Hippocampal formation (tissue), 2 donors: ENCODE measurements around the gene FRY.

Experiments used
- DNase-seq, 2 donors: peaks; one replicate each; lab custom pipeline; 2025; lab: John Stamatoyannopoulos, UW

Gene FRY

DNA sequence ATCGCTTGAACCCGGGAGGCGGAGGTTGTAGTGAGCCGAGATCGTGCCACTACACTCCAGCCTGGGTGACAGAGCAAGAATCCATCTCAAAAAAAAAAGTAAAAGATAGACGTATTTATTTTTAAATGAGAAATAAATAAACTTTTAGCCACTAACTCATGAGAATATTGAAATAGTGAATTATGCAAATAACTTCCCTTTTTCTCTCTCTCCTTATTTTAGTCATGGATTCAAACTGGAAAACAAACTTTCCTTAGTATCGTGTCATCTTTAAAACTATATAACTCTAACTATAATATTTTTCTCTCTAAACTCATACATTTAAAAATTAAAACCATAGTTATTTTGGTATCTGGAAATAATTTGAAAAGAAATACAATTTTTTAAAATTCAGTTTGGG, 96.1 kb downstream of the FRY start:
- DNase-seq: no peak

DNA sequence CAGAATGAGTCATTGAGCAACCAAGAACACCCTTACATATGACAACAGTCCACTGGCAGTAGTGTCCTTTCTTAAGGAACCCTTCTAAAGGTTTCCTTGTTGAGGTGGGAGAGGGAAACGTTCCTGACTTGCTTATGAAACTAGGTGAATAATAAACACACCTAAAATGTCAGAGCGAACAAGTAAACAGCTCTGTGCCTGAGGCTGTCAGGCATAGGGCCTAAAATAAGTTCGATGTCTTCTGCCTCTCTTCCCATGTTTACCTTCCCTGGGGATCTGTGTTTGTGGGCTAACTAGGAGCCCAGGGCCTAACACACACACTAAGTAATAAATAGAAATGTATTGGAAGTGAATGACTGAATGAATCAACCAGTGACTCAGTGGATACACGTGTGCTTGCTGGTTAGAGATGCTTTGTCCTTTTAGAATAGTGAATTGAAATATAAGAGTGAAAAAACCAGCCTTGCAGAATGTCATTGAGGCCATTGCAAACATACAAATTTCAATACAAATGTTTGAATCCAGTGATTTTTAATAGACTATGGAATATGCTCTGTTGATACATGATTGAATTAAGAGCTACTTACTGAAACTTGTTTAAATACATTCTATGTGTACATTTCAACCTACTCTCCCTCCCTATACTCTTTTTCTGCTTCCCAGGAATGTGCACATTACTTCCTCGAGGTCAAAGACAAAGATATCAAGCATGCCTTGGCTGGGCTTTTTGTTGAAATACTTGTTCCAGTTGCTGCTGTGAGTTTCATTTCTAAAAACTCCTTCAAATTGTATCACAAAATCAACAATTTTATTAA, 102.9 kb downstream of the FRY start:
- DNase-seq: no peak

DNA sequence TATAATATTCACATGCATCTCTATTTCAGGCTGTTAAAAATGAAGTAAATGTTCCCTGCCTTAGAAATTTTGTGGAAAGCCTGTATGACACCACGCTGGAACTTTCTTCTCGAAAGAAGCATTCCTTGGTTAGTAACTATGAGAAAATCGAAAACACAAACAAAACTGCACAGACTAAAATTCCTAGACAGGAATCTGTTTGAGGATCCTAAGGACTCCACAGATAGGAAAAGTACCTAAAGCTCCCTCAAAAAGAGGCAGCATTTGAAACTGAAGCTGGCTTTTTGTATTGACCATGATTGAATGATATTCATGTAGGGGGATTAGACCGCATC, 103.4 kb downstream of the FRY start:
- DNase-seq: no peak

DNA sequence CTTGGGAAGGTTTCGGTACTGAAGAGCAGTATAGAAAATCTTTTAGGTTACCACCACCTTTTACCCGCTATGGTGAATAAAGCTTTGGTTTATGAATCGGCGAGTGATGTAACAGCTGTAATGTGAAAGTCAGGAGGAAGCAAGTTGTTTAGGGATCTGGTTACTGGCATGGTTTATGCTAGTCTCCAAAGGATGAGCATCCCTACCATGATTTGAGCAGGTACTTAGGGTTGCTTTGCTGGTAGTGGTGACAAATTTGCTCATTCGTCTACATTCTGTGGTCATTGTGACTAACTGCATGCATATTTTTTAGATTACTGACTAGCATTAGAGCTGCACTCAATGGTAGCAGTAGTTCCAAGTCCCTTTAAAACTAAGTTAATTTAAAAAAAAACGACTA, 104.1 kb downstream of the FRY start:
- no peak for DNase-seq

DNA sequence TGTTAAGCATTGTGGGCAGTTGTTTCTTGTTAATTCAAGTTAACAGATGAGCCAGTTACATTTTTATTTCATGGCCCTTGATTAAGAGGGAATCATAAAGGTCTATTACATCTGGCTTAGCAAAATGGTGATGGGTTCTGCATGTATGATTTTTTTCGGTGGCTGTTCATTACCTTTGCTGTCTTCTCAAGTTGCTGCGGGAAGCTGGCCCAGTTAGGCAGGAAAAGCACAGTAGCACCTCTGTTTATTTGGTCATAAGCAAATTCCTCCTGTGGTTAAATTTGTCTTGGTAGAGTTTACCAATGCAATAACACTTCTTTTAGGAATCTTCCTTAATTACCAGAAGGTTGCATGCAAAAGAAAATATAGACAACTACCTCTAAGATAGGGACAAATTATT, 104.5 kb downstream of the FRY start:
- no peak for DNase-seq

DNA sequence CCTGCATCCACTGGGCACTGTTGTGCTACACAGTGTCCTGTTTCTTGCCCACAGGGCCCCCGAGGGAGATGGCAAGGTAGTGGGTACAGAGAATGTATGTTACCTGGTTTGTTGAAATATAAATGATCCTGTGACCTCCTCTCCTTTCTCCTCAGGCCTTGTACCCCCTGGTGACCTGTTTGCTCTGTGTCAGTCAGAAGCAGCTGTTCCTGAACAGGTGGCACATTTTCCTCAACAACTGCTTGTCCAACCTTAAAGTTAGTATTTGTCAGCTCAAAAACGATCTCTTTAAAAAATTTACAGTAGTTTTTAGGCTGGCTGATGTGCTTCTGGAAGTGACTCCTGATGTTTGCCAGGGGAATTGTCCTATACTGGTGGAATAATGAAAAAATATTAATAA, 105.1 kb downstream of the FRY start:
- DNase-seq: no peak

DNA sequence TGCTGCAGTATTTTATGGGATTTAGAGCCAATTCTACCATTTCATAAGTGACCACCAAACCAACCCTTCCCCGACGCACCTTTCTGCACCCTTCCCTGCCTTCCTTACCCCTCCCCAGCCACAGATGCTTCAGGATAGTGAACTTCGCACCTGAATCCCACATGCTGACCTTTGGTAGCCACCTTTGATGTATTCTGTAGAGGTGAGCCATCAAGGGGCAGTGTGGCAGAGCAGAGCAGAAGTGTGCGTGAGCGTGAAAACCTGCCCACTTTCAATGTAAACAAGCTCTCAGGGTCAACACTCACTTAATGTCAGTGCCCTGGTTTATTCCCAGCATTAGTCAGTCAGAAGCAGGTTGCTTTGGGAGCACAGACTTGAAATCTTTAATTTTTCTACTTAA, 107.7 kb downstream of the FRY start:
- DNase-seq: no peak

DNA sequence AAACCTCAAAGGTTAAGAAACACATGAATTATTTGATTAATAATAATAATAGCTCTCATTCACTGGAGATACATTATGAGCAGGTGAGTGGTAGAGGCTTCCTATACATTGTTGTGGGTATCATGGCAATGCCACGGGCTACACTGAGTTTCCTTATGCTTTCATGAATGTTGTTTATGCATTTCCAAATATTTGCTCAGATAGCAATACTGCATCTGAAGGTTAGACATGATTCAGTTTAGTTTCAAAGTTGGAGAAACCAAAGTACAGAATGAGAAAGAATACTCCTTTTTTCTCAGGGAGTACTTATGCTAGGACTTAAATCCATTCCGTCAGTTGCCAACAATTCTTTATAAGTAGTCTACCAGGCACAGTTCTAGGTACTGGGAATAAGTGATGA, 108.5 kb downstream of the FRY start:
- DNase-seq: no peak

DNA sequence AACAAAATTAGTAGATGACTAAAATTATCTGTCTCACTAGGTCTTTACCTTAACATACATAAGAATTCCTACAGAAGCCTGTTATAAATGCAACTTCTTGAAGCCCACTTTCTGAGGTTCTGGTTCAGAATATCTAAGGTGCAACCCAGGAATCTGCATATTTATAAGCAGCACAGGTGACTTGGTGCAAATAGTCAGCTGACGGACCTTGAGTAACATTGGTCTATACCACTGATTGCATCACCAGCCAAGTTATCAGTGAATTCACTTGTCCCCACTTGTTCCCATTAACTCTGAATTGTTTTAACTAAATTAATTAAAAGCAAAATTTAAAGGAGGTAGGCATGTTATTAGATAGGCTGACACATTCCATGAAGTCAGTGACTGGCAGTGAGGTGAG, 109.9 kb downstream of the FRY start:
- DNase-seq: no peak

DNA sequence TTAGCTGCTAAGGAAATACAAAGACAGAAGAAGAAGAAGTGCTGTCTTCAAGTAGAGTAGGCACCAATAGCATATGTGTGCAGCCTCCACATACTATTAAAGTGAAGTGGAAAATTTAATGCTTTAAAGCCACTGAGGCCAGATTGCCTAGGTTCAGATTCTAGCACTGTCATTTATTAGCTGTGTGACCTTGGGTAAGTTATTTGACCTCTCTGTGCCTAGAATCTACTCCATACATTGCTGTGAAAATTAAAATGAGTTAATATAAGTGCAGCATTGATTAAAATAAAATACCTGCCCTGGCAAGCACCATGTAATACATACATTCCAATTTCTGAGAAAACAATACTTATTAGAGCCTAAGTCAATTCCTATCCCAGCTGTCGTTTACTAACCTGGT, 110.5 kb downstream of the FRY start:
- DNase-seq: no peak

DNA sequence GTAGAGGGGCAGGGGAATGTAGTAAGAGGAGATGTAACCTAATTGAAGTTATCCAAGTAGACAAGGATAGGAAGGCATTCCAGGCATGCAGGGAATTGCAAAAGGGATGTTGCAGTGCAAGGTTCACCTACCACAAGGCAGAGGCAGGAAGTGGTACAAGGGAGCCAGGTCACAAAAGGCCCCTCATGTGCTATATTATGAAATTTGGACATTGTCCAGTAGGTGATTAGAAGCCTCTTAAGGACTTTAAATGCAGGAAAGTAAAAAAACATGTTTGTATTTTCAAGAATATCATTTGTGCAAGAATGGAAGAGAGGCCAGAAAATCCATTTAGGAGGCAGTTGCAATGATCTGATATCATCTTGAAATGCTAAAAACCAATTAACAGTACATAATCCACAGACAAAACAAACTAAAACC, 111.4 kb downstream of the FRY start:
- DNase-seq: no peak

DNA sequence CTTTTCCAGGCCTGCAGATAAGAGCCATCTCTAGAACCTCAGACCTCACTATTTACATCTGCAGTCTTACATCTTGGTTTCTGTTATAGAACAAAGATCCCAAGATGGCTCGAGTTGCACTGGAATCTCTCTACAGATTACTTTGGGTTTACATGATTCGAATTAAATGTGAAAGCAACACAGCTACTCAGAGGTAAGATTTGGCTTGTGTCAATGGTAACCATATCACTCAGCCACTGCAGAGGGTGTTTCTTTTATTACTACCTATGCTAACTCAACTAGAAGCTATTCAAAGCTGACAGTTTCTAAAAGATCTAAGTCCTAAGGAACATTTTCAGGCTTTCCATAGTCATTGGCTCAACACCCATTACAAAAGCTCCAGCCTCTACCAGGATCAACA, 115.6 kb downstream of the FRY start:
- DNase-seq: no peak

DNA sequence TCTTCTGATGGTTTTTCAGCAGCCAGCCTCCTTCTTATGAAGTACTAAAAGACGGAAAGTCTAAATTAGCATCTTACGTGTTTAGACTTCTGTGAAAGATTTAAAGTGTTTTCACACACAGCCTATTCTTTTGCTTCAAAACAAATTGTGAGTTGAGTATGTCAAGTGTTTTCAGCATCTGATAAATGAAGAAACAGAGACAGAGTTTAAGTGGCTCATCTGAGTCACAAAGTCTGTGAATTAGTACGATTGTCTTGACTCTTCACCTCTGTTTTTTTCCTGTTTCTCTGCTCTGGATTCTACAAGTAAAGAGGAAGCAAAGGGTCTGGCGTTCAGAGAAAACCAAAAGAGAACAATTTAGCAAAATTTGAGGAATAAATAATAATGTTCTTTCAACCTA, 116.4 kb downstream of the FRY start:
- DNase-seq: no peak

DNA sequence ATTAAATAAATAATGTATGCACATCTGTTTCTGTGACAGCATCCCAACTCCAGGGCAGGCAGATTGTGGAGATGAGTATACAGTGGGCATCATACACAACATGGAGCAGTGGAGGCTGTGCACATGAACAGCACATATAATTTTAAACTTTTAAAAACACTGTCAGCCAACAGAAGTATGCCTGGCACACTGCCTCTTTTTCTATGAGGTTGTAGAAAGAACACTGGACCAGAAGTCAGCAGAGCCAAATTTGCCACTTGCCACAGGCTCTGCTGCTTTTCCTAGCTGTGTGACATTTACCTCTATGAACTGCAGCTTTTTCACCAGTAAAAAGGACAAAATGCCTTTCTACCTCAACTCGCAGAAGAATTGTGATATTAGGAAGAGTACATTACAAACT, 118.7 kb downstream of the FRY start:
- DNase-seq: no peak

DNA sequence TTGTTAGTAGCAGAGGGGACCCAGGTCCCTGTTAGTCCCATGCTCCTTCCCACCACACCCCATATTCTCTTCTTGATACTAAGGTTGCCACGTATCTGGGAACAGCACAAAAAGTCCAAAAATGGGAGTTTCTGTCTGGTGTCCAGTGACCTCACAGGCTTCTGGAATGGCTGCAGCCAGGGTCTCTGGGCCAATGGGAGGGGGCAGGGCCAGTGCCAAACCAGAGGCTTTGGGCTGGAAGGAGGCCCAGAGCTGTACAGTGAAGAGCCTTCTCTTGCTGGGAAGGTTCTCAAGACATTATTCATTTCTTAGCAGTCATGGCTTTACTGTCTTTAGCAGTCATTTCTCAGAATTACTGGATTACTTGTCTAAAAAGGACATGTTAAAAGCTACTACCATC, 119.2 kb downstream of the FRY start:
- peak in 1 of 2 donors; percentile 13 for DNase-seq

DNA sequence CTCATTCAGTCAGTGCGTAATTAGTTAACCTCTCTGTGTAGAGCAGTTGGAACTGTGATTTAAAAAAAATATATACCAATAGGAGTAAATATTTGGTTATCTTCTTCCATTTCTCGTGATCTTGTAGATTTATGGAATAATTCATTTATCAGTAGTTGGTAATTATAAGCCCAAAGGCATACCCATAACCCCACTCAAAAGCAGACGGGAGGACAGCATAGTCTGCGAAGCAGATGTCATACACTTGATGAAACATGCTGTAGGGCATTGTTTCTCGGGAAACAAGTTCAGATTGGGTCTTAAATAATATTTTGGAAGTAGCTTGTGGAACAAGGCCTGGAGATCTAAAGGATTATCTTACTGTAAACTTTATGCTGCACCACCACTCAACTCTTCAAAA, 119.7 kb downstream of the FRY start:
- no peak for DNase-seq

DNA sequence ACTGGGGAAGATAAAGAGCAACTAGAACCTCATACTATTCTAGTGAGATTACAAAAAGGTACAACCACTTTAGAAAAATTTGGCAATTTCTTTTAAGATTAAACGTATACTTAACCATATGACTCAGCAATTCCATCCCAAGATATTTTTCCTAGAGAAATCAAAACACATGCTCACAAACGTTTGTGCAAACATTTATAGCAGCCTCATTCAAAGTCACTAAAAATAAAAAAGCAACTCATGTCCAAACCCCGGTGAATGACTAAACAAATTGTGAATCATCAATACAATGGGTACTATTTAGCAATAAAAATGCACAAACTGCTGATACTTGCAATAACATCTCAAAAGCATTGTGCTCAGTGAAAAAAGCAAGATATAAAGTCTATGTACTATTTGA, 121.5 kb downstream of the FRY start:
- DNase-seq: no peak

DNA sequence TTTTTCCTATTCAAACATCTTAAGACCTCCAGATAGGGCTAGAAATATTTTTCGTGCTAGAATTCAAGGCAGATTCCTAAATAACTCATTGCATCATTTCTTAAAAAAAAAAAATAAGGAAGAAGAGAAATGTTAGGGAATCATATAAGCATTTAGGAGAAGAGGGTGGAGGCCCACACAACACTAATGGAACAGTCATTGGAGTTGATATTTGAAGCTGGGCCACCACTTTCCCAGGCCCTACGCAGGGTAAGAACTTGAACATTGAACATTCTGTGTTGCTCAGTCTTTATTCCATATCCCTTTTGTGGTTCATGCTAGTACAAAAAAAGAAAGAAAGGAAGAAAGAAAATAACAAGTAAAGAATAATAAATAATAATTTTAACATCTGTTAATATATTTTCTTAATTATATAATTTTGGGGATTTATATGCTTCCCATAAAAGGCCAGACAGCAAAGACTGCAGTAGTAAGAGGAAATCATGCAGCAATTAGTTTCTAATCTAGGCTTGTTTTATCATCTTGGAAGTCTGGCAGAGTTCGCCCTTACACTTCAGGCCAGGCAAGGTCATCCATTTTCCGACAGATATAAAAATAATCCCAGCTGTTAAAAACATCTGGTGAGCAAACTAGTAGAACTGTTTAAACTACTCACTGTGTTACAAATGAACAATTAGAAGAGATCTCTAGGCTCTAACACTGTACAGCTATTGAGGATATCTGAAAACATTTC, 127.7 kb downstream of the FRY start:
- DNase-seq: no peak

DNA sequence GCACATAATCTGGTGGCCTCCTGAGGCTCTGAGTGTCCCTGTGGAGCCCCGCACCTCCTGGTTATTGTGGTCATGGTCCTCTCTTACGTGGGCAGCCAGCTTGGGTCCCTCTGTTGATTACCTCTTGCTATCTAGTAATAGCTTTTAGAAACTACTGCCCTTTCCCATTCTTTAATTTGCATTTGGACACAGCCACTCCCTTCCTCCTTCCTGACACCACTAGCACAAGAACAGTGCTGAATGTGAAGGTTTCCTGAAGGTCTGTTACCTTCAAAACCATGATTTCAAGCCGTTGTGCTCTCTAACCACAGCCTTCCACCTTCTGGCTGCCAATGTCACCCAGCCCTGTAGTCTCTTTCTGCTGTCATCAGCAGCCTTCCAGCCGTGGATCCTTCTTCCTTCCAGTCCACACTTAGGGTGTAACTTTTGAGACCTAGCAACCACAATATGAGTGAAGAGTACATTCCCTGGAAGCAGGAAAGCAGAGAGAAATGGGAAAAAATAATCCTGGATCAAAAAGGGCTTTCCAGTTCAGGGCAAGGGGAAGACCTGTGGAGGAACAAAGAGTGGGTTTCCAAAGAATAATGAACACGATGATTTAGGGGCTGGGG, 130.9 kb downstream of the FRY start:
- DNase-seq: no peak

DNA sequence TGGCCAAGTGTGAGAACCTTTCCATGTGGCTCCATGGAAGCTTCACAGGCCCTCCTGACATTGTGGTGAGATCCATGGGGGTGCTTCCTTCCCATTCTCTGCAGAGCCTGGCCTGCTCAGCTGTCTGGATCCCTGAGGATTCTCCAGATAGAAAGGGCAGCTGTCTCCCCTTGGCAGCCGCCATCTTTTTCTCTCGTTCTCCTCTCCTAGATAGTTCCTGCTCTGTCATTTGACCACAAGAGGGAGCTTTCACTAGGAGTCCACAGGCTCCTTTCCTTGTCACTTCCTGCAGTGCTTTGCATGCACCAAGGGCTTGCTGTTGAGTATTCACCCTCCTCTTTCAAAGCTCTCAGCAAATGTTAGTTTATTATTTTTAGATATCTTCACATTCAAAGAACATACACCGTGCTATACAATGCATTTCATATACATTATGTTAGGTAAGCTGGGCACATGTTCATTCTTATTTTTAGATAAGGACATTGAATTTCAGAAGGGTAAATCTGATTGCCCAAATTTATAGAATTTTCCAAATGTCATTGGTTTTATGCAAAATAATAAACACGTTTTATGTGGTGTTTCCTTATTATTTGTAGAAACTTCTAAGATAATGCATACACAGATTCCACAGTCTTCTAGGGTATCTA, 133.2 kb downstream of the FRY start:
- DNase-seq: peak in 1 of 2 donors; percentile 34

DNA sequence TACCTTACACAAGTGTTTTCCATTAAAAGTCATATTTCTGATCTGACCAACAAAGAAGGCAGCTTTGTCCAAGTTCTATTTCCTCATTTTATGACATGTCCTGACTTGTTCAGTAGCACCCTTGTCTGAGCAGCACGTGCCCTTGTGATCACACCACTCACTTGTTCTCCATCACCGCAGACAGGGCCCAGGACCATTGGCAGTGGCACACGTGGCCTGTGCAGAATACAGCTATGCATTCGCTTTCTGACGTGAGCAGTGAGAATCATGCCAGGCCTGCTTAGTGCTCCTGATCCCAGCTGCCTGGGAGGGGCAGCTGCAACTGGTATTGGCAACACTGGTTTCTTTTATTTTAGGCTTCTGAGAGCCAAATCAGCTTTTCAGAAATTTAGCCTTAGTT, 134.2 kb downstream of the FRY start:
- peak; percentile 28 to 47 for DNase-seq

DNA sequence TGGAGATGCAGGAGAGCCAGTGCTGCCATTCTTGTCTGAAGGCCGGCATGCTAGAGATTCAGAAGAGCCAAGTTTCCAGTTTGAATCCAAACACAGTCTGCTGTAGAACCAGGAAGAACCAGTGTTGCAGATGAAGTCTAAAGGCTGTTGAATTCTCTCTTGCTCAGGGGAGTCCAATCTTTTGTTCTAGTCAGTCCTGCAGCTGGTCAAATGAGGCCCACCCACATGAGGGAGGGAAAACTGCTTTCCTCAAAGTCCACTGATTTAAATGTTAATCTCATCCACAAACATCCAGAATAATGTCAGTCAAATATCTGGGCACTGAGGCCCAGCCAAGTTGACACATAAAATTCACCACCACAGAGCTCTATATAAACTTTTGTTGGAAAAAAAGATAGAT, 136.6 kb downstream of the FRY start:
- no peak for DNase-seq

DNA sequence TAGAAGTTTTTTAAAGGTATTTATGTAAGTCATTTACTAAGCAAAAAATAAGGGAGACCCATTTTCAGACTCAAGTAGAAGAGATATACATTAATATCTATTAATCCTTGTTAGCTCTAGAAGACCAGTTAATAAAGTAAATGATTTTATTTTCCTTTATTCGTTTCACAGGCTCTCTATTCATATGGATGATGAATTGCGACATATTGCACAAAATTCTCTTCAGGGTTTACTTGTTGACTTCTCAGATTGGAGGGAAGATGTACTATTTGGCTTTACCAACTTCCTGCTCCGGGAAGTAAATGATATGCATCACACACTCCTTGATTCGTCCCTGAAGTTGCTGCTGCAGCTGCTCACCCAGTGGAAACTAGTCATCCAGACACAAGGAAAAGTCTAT, 139.3 kb downstream of the FRY start:
- DNase-seq: no peak
